Cerebellar nuclear complex (tissue), 1 donor: Measurements from ENCODE around the gene SAXO2.
"Not testable (repeated sequence)": the region's sequence is repeated elsewhere in the genome, so short reads cannot be mapped to it uniquely, and the experiment has no call there.

Experiments
- DNase-seq, 2 experiments: peaks; one replicate each; lab custom pipeline; 2025; lab: John Stamatoyannopoulos, UW

The SAXO2 gene

DNA sequence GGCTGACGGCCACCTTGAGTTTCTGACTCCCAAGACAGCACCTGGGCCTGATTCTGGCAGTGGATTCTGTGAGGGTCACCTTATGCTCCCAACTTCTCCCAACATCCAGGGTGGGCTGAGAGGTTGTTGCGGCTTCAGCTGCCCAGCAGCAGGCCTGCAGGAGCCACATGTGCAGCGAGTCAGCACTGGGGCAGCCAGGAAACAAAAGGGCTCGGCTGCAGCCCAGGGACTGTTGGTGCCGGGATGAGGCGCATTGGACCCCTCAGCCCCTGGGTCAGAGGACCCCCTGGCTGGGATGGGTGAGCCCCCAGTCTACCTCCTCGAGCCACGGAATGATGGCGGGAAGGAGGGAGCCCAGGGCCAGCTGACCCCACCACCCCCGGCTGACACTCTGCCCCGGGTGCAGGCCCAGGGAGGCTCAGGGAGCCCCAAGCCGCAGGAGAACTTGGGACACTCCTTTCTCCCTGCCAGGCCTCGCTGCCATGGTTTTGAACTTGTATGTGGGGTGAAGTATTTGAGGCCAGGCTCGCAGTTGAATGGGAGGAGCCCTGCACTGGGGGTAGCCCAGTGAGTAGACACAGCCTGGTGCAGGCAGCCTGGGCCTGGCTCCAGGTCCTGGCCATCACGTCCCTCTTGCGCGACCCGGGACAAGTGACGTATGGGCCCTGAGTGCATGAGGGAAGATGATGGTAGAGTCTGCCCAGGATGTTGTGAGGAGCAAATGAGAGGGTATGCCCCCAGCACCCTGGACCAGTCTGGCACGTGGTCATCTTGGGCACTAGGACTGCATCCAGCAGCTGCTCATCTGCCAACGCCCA, 51.5 kb downstream of the SAXO2 start:
- not testable (repeated sequence) for DNase-seq

GRCh38 chr15:82314769-82315518, 52.3 kb downstream of the SAXO2 start:
- no peak for DNase-seq

GRCh38 chr15:82315519-82316246, 53.1 kb downstream of the SAXO2 start:
- peak; percentile 11 to 48 for DNase-seq

- not testable (repeated sequence) for DNase-seq
These were observed 53.9 kb downstream of the SAXO2 start for GRCh38 chr15:82316247-82317090.

- no peak for DNase-seq
These were observed 54.5 kb downstream of the SAXO2 start for GRCh38 chr15:82317091-82317489.

- DNase-seq: not testable (repeated sequence)
These were observed 54.9 kb downstream of the SAXO2 start for GRCh38 chr15:82317516-82317915.

DNA sequence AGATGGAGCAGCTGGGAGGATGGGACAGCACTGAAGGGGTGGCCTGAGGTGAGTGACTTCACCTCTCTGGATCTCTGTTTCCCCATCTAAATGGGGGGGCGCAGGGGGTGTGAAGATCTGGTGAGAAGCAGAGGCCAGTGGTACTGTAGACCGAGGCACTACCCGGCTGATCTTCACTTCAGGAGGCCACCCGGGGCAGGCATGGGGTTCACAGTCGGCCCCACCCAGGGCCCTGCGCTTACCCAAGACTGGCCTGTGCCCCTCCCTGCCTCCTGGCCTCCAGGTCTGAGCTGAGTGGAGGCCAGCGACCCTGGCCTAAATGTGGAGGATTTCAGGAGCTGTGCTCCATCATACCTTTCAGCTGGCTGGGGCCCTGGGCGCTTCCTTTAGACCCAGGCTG, 55.7 kb downstream of the SAXO2 start:
- not testable (repeated sequence) for DNase-seq

GRCh38 chr15:82319522-82320278, 57.1 kb downstream of the SAXO2 start:
- not testable (repeated sequence) for DNase-seq

- DNase-seq: not testable (repeated sequence)
These were observed 58.2 kb downstream of the SAXO2 start for GRCh38 chr15:82320861-82321260.

DNA sequence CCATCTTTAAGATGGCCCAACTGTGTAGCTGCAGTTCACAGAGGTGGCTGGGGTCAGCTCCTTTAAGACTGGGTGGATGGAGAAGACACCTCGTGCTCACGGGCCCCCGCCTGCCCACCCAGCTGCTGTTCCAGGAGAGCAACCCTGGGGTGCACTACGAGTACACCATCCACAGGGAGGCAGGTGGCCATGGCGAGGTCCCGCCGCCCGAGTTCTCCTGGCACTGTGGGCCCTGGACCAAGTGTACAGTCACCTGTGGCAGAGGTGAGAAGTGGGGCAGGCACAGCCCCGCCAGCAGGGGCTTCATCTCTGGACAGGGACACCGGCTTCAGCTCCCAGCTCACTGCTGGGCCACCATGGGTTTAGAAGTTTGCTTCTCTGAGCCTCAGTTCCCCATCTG, 59.9 kb downstream of the SAXO2 start:
- not testable (repeated sequence) for DNase-seq

- not testable (repeated sequence) for DNase-seq
These were observed 62.2 kb downstream of the SAXO2 start for GRCh38 chr15:82324831-82325230.

DNA sequence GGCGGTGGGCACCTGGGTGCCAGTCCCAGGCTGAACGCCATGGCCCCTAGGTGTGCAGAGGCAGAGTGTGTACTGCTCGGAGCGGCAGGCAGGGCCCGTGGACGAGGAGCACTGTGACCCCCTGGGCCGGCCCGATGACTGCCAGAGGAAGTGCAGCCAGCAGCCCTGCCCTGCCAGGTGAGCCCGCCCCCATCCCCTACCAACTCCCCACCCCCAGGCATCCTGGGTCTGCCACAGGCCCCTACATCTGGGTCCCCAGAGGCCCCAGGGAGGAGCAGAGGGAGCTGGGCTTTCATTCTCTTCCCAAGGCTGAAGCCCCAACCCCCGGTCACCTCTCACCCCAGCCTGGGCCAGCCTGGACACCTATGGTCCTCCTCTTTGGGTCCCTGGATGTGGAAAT, 63.0 kb downstream of the SAXO2 start:
- not testable (repeated sequence) for DNase-seq

DNA sequence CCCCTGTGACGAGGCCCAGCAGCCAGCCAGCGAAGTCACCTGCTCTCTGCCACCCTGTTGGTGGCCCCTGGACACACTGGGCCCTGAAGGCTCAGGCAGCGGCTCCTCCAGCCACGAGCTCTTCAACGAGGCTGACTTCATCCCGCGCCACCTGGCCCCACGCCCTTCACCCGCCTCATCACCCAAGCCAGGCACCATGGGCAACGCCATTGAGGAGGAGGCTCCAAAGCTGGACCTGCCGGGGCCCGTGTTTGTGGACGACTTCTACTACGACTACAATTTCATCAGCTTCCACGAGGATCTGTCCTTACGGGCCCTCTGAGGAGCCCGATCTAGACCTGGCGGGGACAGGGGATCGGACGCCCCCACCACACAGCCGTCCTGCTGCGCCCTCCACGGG, 64.3 kb downstream of the SAXO2 start:
- DNase-seq: not testable (repeated sequence)

- not testable (repeated sequence) for DNase-seq
These were observed 64.8 kb downstream of the SAXO2 start for GRCh38 chr15:82327372-82327771.

- DNase-seq: not testable (repeated sequence)
These were observed 66.4 kb downstream of the SAXO2 start for GRCh38 chr15:82329039-82329438.

DNA sequence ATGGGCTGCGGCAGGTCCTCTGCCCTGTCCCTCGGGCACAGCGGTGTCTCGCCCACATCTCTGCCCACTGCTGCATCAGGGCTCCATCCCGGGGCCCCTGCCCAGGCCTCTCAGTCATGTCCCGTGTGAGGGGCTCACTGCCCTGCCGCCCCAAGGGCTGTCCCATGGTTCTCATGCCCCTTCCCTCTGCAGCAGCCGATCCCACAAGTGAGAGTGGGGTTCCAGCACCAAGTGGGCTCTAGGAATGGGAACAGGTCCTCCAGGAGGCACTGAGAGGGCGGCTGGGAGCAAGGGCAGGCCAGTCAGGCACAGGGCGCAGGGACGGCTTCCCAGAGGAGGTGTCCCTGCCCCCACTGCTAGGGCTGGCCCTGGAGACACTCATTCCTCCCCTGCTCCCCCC, 68.3 kb downstream of the SAXO2 start:
- DNase-seq: not testable (repeated sequence)

DNA sequence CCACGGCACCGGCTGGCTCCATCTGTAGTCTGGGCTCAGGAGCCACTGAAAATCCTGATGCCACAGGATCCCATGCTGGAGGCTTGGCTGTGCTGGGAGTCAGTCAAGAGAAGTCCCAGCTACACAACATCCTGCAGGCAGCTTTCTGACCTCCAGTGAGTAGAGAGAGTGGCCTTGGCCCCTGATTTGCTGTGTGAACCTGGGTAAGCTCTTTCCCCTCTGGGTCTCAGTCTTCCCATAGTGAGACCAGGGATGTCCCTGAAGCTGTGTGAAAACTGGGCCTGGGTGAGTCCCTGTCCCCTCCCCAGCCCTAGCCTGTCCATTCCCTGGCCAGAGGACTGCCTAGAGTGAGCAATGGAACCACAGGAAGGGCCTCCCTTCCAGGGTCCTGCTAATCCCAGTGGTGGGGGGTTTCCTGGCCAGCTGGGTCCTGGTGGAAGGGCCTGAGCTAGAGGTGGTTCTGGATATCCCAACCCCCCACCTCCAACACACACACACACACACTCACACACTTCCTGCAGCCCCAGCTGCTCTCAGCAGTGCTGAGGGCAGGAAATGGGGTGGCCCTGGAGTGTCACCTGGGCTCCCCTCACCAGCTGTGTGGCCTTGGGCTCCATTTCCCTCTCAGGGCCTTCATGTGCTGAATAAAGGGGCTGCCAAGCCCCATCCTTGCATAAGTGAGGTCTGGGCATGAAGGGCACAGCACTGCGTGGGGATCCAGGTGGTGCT, 69.1 kb downstream of the SAXO2 start:
- DNase-seq: not testable (repeated sequence)

GRCh38 chr15:82332711-82333602, 70.3 kb downstream of the SAXO2 start:
- DNase-seq: not testable (repeated sequence)
